Measurements from ENCODE around the gene UBA5.

Gene UBA5

DNA sequence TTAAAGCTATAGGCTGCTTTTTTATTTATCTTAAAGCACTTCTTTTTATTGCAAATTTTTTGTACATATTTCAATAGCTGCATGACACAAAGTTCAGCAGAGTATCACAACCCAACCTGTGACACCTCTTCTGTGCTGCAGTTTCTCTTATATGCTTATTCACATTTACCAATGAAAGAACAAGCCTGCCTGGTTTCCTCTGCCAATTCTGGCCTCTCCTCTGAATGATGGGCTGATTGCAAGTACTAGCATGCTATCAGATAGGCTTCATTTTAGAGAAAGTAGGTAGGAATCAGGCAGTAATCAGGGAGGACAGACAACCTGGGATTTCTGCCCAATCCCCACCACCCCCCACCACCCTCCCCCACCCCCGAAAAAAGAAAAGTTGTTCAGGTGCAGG, 36.5 kb upstream of the UBA5 start:
- TF ChIP-seq, protein P1, sequence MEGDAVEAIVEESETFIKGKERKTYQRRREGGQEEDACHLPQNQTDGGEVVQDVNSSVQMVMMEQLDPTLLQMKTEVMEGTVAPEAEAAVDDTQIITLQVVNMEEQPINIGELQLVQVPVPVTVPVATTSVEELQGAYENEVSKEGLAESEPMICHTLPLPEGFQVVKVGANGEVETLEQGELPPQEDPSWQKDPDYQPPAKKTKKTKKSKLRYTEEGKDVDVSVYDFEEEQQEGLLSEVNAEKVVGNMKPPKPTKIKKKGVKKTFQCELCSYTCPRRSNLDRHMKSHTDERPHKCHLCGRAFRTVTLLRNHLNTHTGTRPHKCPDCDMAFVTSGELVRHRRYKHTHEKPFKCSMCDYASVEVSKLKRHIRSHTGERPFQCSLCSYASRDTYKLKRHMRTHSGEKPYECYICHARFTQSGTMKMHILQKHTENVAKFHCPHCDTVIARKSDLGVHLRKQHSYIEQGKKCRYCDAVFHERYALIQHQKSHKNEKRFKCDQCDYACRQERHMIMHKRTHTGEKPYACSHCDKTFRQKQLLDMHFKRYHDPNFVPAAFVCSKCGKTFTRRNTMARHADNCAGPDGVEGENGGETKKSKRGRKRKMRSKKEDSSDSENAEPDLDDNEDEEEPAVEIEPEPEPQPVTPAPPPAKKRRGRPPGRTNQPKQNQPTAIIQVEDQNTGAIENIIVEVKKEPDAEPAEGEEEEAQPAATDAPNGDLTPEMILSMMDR (IDR thresholded peaks at IDR 0.05; ENCODE audit: low read depth, low read length): no peak
- no peak for DNase-seq
- no peaks in the 10 kb centered on the region for H3K27me3 ChIP-seq (ENCODE audit: insufficient read depth, low read depth, severe bottlenecking)
- no peaks in the 10 kb centered on the region for H3K9me3 ChIP-seq (ENCODE audit: severe bottlenecking)
- H3K4me3 ChIP-seq (ENCODE audit: low read depth, low read length): no peak overlapping the region
- H3K27ac ChIP-seq: no peak overlapping the region
- peaks cover 2% of the 10 kb centered on the region; the same call in 1 of the 2 replicates for H3K36me3 ChIP-seq

DNA sequence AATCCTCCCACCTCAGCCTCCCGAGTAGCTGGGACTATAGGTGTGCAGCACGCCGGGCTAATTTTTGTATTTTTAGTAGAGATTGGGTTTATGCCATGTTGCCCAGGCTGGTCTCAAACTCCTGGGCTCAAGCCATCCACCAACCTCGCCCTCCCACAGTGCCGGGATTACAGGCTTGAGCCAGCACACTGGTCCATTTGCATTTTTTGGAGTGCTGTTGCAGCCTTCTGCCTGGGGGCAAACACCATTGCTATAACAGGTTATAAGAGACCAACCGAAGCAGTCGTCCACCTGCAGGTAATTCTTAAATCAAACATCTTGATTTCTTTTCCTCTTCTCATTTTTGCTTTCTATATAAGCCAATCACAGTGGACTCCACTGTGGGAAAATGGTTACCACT, 35.3 kb upstream of the UBA5 start:
- TF ChIP-seq, protein P1 (IDR thresholded peaks at IDR 0.05; ENCODE audit: low read depth, low read length): no peak
- H3K9me3 ChIP-seq (ENCODE audit: severe bottlenecking): no peaks in the 10 kb centered on the region
- no peak overlapping the region for H3K27ac ChIP-seq

DNA sequence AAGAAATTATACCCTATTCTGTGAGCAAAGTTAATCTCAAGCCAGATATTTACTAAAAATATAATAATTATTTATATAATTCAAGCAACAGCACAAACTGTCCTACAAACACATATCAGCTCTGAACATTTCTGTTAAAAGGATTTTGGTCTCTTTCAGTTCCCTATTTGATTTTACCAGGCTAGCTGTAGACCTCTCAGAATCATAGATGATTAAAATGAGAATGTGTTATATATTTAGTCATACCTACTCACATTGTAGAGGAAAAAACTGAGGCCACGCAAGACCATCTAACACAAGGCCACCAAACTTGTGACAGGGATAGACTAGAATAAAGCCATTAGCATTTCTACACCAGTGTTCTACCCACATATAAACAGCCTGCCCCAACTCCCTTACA, 34.5 kb upstream of the UBA5 start:
- Histone ChIP-seq H3K4me3 (ENCODE audit: low read depth, low read length) (no peak overlapping the region), H3K27me3 (ENCODE audit: insufficient read depth, low read depth, severe bottlenecking) (no peaks in the 10 kb centered on the region), H3K36me3 (peaks cover 2% of the 10 kb centered on the region; the same call in 1 of the 2 replicates), H3K27ac (no peak overlapping the region), H3K9me3 (ENCODE audit: severe bottlenecking) (no peaks in the 10 kb centered on the region)
- TF ChIP-seq, protein P1 (IDR thresholded peaks at IDR 0.05; ENCODE audit: low read depth, low read length): no peak
- DNase-seq: no peak

More for the DNA sequence above, 35.3 kb upstream of the UBA5 start:
- peaks cover 2% of the 10 kb centered on the region; the same call in 1 of the 2 replicates for H3K36me3 ChIP-seq
- H3K4me3 ChIP-seq (ENCODE audit: low read depth, low read length): no peak overlapping the region
- no peak for DNase-seq
- H3K27me3 ChIP-seq (ENCODE audit: insufficient read depth, low read depth, severe bottlenecking): no peaks in the 10 kb centered on the region

DNA sequence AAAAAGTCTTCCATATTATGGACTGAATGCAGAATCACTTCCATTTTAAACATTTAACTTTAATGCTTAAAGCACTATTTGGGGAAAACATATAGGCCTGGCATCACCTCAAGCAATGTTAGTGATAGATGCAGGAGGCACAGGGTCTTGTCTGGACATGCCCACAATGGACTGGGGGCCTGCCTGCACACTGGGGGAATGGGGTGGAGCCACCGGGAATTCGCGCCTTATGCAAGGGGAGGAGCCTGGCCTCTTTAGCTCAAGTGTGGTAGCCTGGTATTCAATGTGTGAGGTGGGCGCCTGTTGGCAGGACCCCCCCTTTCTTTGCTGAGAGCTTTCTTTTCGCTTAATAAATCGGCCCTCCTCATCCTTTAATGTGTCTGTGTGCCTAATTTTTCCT, 33.2 kb upstream of the UBA5 start:
- Histone ChIP-seq H3K36me3 (peaks cover 2% of the 10 kb centered on the region; the same call in 1 of the 2 replicates), H3K4me3 (ENCODE audit: low read depth, low read length) (no peak overlapping the region), H3K9me3 (ENCODE audit: severe bottlenecking) (no peaks in the 10 kb centered on the region), H3K27me3 (ENCODE audit: insufficient read depth, low read depth, severe bottlenecking) (no peaks in the 10 kb centered on the region), H3K27ac (peak overlapping the region; percentile 12; the same call in 1 of the 2 replicates)
- TF ChIP-seq, protein P1 (IDR thresholded peaks at IDR 0.05; ENCODE audit: low read depth, low read length): no peak
- DNase-seq: peak; percentile 33

DNA sequence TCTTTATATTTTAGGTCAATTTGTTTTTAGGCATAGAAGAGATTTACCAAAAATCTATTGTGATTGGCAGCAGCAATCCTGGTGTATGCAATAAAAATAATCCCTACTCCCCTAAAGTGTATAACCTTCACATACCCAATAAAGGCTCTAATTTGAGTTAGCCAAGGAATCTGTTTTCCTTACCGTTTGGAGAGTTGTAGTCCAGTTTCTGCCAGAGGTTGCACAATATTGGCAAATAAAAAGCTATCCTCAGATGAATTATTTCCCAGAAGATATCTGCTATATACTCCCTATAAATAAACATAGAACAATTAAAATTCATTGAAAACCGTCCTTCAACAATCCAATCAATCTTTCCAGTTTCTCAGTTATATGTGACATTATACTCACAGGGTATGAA, 32.0 kb upstream of the UBA5 start:
- Histone ChIP-seq H3K27me3 (ENCODE audit: insufficient read depth, low read depth, severe bottlenecking) (no peaks in the 10 kb centered on the region), H3K9me3 (ENCODE audit: severe bottlenecking) (no peaks in the 10 kb centered on the region), H3K4me3 (ENCODE audit: low read depth, low read length) (no peak overlapping the region), H3K27ac (no peak overlapping the region), H3K36me3 (peaks cover 2% of the 10 kb centered on the region; the same call in 1 of the 2 replicates)
- DNase-seq: no peak
- TF ChIP-seq, protein P1 (IDR thresholded peaks at IDR 0.05; ENCODE audit: low read depth, low read length): no peak

DNA sequence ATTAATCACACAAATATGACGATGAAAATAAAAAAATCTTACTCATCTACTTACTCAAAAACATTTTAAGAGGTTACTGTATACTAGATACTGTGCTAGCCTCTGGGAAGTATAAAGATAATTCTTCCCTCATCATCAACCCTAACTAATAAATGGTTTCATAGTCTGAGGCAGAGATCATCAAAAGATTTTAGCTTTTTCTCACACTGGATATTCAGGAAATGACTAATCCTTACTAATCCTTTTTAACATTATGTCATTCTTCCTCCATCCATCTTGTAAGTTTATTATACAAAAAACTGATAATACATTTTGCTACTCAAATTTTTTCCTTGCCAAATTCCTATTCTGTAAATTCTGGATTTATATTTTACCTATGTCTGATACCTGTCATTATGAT, 30.2 kb upstream of the UBA5 start:
- TF ChIP-seq, protein P1 (IDR thresholded peaks at IDR 0.05; ENCODE audit: low read depth, low read length): no peak
- Histone ChIP-seq H3K4me3 (ENCODE audit: low read depth, low read length) (no peak overlapping the region), H3K27ac (no peak overlapping the region), H3K27me3 (ENCODE audit: insufficient read depth, low read depth, severe bottlenecking) (no peaks in the 10 kb centered on the region), H3K9me3 (ENCODE audit: severe bottlenecking) (no peaks in the 10 kb centered on the region), H3K36me3 (peaks cover 2% of the 10 kb centered on the region; the same call in 1 of the 2 replicates)
- no peak for DNase-seq
